ENCODE data around the gene BMPR1A.

GRCh38 chr10:86918022-86918471 is 161.6 kb downstream of the BMPR1A start:
- TF ChIP-seq CTCF (conservative IDR thresholded peaks at IDR 0.05) (no peak), EZH2 (IDR thresholded peaks at IDR 0.05; ENCODE audit: low read depth) (no peak)

All from PC-9 (cell line).